Hippocampal formation (tissue), 2 donors: ENCODE measurements around the gene DTX3L.
"Not testable (repeated sequence)": the region's sequence is repeated elsewhere in the genome, so short reads cannot be mapped to it uniquely, and the experiment has no call there.

ENCODE experiments used
- DNase-seq, 2 donors: peaks; one replicate each; lab custom pipeline; 2025; lab: John Stamatoyannopoulos, UW

Gene DTX3L

GRCh38 chr3:122562923-122563716 lies 1.0 kb upstream of the DTX3L start:
- no peak for DNase-seq

GRCh38 chr3:122563717-122564025 lies 467 bp upstream of the DTX3L start:
- DNase-seq: no peak

- not testable (repeated sequence) for DNase-seq
Observed at GRCh38 chr3:122568131-122568530, 4.0 kb downstream of the DTX3L start.

GRCh38 chr3:122568755-122569154 lies 4.6 kb downstream of the DTX3L start:
- no peak for DNase-seq

- DNase-seq: no peak
Observed at GRCh38 chr3:122572940-122573412, 8.8 kb downstream of the DTX3L start.

- DNase-seq: no peak
Observed at GRCh38 chr3:122576174-122576940, 12.2 kb downstream of the DTX3L start.

- no peak for DNase-seq
Observed at GRCh38 chr3:122577409-122578031, 13.4 kb downstream of the DTX3L start, which contains the start of gene PARP15. PARP15 (plus strand) TSS chr3:122577650; CDS start chr3:122577668, 18 bp downstream.

GRCh38 chr3:122578069-122578740 lies 14.1 kb downstream of the DTX3L start:
- DNase-seq: no peak

GRCh38 chr3:122580470-122580869 lies 16.3 kb downstream of the DTX3L start:
- no peak for DNase-seq

GRCh38 chr3:122581622-122582021 lies 17.5 kb downstream of the DTX3L start:
- DNase-seq: no peak

- DNase-seq: no peak
Observed at GRCh38 chr3:122582390-122582789, 18.3 kb downstream of the DTX3L start.

GRCh38 chr3:122586098-122586497 lies 22.0 kb downstream of the DTX3L start:
- DNase-seq: no peak

GRCh38 chr3:122586773-122587485 lies 22.8 kb downstream of the DTX3L start:
- no peak for DNase-seq

- no peak for DNase-seq
Observed at GRCh38 chr3:122587572-122587971, 23.4 kb downstream of the DTX3L start.

- DNase-seq: no peak
Observed at GRCh38 chr3:122589297-122589696, 25.2 kb downstream of the DTX3L start.

GRCh38 chr3:122590610-122591009 lies 26.5 kb downstream of the DTX3L start:
- DNase-seq: no peak

- DNase-seq: no peak
Observed at GRCh38 chr3:122594025-122594424, 29.9 kb downstream of the DTX3L start.

GRCh38 chr3:122598151-122598550 lies 34.0 kb downstream of the DTX3L start:
- DNase-seq: no peak

GRCh38 chr3:122598556-122598955 lies 34.4 kb downstream of the DTX3L start:
- DNase-seq: no peak

GRCh38 chr3:122602011-122602710 lies 38.0 kb downstream of the DTX3L start:
- DNase-seq: no peak

GRCh38 chr3:122603056-122603455 lies 38.9 kb downstream of the DTX3L start:
- no peak for DNase-seq
